ENCODE measurements around the gene P2RX5.
"Not testable (repeated sequence)": the region's sequence is repeated elsewhere in the genome, so short reads cannot be mapped to it uniquely, and the experiment has no call there.

The P2RX5 gene

GRCh38 chr17:3735515-3735914, 39.6 kb upstream of the P2RX5 start:
- TF ChIP-seq CTCF (IDR thresholded peaks at IDR 0.05; ENCODE audit: insufficient read depth, low read depth, low read length, missing control alignments) = no peak
- no peak overlapping the region for H3K4me3 ChIP-seq (ENCODE audit: low read depth, low read length)
- DNase-seq (ENCODE audit: low read depth) = no peak

DNA sequence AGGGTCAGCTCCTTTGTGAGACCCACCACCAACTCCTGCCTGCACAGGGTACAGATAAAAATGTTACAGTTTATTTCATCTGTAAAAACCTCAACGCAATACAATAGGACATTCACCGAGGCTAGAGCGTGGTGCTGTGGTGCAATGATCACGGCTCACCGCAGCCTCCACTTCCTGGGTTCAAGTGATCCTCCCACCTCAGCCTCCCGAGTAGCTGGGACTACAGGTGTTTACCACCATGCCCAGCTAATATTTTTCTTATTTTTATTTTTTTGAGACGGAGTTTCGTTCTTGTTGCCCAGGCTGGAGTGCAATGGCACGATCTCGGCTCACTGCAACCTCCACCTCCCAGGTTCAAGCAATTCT, 38.9 kb upstream of the P2RX5 start:
- DNase-seq (ENCODE audit: low read depth); H3K4me3 ChIP-seq (ENCODE audit: low read depth, low read length): not testable (repeated sequence)

DNA sequence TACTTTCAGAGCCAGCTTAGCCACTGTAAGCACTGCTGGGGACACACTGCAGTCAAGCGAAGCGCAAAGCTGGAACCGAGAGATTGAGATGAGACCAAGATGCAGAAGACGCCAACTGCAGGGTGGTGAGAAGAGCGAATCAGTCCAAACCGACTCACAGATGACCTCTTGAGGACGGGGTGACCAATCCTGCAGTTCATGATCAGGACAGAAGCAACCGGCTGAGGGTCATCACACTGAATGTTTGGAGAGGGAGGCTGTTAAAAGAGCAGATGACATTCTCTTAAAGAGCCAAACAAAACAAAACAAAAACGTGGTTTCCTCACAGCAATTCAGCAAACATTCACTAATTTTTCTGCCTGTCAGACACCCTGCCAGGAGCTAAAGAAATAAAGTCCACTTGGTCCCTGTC, 36.3 kb upstream of the P2RX5 start:
- peak; percentile 55 for TF ChIP-seq CTCF (IDR thresholded peaks at IDR 0.05; ENCODE audit: insufficient read depth, low read depth, low read length, missing control alignments)
- H3K4me3 ChIP-seq (ENCODE audit: low read depth, low read length) = no peak overlapping the region
- peak; percentile 90 for DNase-seq (ENCODE audit: low read depth)

GRCh38 chr17:3730881-3731429, 35.0 kb upstream of the P2RX5 start:
- no peak for DNase-seq (ENCODE audit: low read depth)
- no peak overlapping the region for H3K4me3 ChIP-seq (ENCODE audit: low read depth, low read length)

DNA sequence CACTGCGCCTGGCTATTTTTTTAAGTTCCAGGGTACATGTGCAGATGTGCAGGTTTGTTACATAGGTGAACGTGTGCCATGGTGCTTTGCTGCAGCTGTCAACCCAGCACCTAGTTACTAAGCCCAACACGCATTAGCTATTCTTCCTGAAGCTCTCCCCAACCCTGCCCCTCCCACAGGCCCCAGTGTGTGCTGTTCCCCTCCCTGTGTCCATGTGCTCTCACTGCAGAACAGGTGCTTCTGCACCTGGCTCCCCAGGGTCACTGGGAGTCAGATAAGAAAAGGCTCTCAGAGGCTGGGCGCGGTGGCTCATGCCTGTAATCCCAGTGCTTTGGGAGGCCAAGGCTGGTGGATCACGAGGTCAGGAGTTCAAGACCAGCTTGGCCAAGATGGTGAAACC, 33.9 kb upstream of the P2RX5 start:
- TF ChIP-seq CTCF (IDR thresholded peaks at IDR 0.05; ENCODE audit: insufficient read depth, low read depth, low read length, missing control alignments) = no peak
- H3K4me3 ChIP-seq (ENCODE audit: low read depth, low read length) = no peak overlapping the region
- DNase-seq (ENCODE audit: low read depth) = no peak

More at GRCh38 chr17:3730881-3731429, 35.0 kb upstream of the P2RX5 start:
- TF ChIP-seq CTCF (IDR thresholded peaks at IDR 0.05; ENCODE audit: insufficient read depth, low read depth, low read length, missing control alignments) = no peak

- not testable (repeated sequence) for H3K4me3 ChIP-seq (ENCODE audit: low read depth, low read length); DNase-seq (ENCODE audit: low read depth)
Measured at GRCh38 chr17:3728099-3728498, 32.1 kb upstream of the P2RX5 start.

DNA sequence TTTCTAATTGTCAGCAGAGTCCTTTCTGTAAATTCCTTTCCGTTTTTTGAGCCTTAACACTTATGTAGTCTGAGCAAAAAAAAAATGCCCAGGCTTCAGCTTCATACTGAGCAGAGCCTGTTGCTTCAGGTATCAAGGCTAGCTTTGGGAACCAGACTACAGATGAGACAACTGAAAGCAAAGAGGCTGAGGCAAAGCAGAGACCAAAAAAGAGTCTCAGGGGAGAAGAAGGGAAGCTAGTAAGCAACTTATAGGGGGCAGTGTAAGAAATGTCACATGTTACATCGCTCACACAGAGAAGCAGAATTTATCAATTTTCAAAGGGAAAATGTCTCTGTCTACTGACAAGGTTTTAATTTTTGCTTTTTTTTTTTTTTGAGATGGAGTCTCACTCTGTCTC, 31.1 kb upstream of the P2RX5 start:
- H3K4me3 ChIP-seq (ENCODE audit: low read depth, low read length) = no peak overlapping the region
- no peak for TF ChIP-seq CTCF (IDR thresholded peaks at IDR 0.05; ENCODE audit: insufficient read depth, low read depth, low read length, missing control alignments)
- peak; percentile 79 for DNase-seq (ENCODE audit: low read depth)

GRCh38 chr17:3724378-3725077, 28.6 kb upstream of the P2RX5 start:
- peak overlapping the region; percentile 79 for H3K4me3 ChIP-seq (ENCODE audit: low read depth, low read length)
- no peak for TF ChIP-seq CTCF (IDR thresholded peaks at IDR 0.05; ENCODE audit: insufficient read depth, low read depth, low read length, missing control alignments)
- no peak for DNase-seq (ENCODE audit: low read depth)

Data from GM12865 (cell line).